ENCODE results near the gene PRKN.
"Not testable (repeated sequence)": the region's sequence is repeated elsewhere in the genome, so short reads cannot be mapped to it uniquely, and the experiment has no call there.

DNA sequence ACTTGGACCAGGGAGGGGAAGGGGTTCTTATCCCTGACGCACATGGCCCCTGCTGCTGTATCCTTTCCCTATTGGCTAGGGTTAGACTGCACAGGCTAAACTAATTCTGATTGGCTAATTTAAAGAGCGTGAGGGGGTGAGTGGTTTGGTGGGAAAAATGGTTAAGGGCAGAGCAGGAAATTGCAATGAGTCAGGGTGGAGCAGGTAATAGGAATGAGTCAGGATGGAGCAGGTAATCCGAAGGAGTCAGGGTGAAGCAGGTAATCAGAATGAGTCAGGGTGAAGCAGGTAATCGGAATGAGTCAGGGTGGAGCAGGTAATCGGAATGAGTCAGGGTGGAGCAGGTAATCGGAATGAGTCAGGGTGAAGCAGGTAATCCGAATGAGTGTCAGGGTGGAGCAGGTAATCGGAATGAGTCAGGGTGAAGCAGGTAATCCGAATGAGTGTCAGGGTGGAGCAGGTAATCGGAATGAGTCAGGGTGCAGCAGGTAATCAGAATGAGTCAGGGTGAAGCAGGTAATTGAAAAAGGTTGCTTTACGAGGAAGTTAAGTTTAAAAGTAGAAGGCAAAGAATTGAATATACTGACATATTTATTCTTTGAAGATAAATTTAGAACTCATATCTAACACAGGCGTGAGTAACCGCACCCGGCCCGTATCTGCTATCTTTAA lies 1412.2 kb downstream of the PRKN start:
- not testable (repeated sequence) for TF ChIP-seq POLR2A, CTCF (IDR thresholded peaks at IDR 0.05)

Measured in thyroid gland (tissue), 4 donors.